Measurements from ENCODE around the gene PMVK.

- no peak for TF ChIP-seq CTCF (conservative IDR thresholded peaks at IDR 0.05; ENCODE audit: low read depth, low read length)
- no peak for TF ChIP-seq EZH2 (IDR thresholded peaks at IDR 0.05; ENCODE audit: low read length, unreplicated experiment)
These were observed 37.5 kb downstream of the PMVK start for GRCh38 chr1:154899041-154899440.
